Activated CD4-positive, CD25-positive, alpha-beta regulatory T cell (primary cell): ENCODE measurements around the gene HES5.

ENCODE experiments used
- DNase-seq, 4 experiments: peaks; one replicate each; lab custom pipeline; 2025; lab: John Stamatoyannopoulos, UW

The HES5 gene

GRCh38 chr1:2479186-2479585 lies 50.9 kb downstream of the HES5 start:
- no peak for DNase-seq
